ENCODE measurements around the gene PDC. TPM values are rescaled to one million over a fixed set of nuclear protein-coding genes. Genes with fewer than 3 reads are reported as not detected.

PDC gene
- total RNA-seq, 1 donor from 2014 or later, result not detected

DNA sequence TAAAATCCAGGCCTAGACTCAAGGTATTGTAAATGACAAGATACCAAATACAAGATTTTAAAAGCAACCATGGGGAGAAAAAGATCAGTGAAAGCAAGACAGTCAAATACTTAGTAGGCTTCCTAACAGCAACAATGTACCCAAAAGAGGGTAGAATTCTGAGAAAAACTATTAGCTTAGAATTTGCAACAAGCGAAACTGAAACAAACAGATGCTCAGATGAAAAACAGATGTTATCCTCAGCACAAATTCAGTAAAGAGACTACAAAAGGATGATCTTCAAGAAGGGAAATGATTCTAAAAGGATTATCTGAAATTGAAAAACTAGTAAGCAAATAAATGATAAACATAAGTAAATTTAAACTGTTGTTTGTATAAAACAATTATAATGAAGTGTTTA lies 40.0 kb downstream of the PDC start:
- H3K9me3 ChIP-seq, result no peaks in the 10 kb centered on the region
- no peaks in the 10 kb centered on the region for H3K4me1 ChIP-seq
- no peak overlapping the region for H3K27ac ChIP-seq
- H3K36me3 ChIP-seq, result peaks cover 22% of the 10 kb centered on the region in 2 donors
- intact Hi-C loops (cut with DNase I), result no loop called here
- DNase-seq (ENCODE audit: low spot score in 2 of 2), result no peak
- H3K4me3 ChIP-seq, result no peak overlapping the region
- no peaks in the 10 kb centered on the region for H3K27me3 ChIP-seq
- TF ChIP-seq, protein P1, sequence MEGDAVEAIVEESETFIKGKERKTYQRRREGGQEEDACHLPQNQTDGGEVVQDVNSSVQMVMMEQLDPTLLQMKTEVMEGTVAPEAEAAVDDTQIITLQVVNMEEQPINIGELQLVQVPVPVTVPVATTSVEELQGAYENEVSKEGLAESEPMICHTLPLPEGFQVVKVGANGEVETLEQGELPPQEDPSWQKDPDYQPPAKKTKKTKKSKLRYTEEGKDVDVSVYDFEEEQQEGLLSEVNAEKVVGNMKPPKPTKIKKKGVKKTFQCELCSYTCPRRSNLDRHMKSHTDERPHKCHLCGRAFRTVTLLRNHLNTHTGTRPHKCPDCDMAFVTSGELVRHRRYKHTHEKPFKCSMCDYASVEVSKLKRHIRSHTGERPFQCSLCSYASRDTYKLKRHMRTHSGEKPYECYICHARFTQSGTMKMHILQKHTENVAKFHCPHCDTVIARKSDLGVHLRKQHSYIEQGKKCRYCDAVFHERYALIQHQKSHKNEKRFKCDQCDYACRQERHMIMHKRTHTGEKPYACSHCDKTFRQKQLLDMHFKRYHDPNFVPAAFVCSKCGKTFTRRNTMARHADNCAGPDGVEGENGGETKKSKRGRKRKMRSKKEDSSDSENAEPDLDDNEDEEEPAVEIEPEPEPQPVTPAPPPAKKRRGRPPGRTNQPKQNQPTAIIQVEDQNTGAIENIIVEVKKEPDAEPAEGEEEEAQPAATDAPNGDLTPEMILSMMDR (IDR thresholded peaks at IDR 0.05), result no peak

DNA sequence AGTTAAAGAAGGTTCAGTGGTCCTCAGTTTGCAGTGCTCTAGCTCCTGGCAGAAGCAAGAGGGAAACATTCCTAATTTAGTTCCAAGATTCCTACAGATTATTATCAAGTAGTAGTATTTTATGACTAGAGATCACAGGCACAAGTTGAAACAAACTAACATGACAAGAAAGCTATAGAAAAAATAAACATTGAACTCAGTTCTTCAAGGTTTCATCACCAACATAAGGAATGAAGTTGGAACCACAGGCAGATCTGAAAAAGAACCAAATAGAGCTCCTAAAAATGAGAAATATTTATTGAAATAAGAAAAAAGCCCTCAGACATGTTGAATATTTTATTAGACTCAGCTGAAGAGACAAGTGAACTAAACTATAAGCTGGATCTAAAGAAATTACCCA lies 40.6 kb downstream of the PDC start:
- no peak overlapping the region for H3K4me3 ChIP-seq
- no peak for DNase-seq (ENCODE audit: low spot score in 2 of 2)
- no peak overlapping the region for H3K27ac ChIP-seq
- no peaks in the 10 kb centered on the region for H3K27me3 ChIP-seq
- no peaks in the 10 kb centered on the region for H3K9me3 ChIP-seq
- TF ChIP-seq, protein P1 (IDR thresholded peaks at IDR 0.05), result no peak
- no peaks in the 10 kb centered on the region for H3K4me1 ChIP-seq
- H3K36me3 ChIP-seq, result peaks cover 22% of the 10 kb centered on the region in 2 donors
- intact Hi-C loops (cut with DNase I), result no loop called here

DNA sequence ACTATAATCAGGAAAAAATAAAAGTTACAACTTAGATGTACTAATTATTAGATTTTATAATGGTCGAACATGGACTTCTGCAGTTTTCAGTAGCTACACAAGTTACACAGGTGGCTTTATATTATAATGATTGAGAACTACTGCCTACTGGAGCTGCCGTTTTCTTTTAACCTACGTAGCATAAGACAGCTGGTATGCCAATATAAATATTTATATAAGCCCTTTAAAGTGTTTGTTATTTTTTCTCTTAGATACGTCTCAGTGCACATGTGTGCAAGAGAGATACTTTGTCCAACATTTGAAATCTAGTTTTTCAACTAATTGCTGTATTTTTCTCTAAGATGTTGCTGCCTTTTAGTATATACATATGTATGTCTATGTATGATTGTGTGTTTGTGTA lies 42.4 kb downstream of the PDC start:
- H3K27ac ChIP-seq, result no peak overlapping the region
- H3K27me3 ChIP-seq, result no peaks in the 10 kb centered on the region
- no peaks in the 10 kb centered on the region for H3K4me1 ChIP-seq
- peaks cover 22% of the 10 kb centered on the region in 2 donors for H3K36me3 ChIP-seq
- intact Hi-C loops (cut with DNase I), result no loop called here
- H3K4me3 ChIP-seq, result no peak overlapping the region
- H3K9me3 ChIP-seq, result no peaks in the 10 kb centered on the region
- DNase-seq (ENCODE audit: low spot score in 2 of 2), result no peak
- TF ChIP-seq, protein P1 (IDR thresholded peaks at IDR 0.05), result no peak

DNA sequence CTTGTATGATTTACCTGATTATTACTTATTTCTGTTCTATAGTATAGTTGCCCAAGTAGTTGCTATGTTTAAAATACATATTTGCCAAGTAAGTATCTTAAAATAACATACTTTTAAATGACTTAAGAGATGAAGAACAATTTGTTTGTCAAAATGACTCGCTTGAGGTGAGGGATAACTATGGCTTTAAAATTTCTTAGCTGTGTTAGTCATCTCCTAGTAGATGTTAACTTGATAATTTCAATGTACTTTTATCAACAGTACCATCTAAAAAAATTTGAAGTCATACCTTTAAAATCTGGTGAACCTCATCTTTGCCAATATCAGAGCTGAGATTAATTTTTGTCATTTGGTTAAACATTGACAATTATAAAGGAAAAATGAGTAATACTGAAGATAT lies 47.6 kb downstream of the PDC start:
- TF ChIP-seq, protein P1 (IDR thresholded peaks at IDR 0.05), result no peak
- no peak for DNase-seq (ENCODE audit: low spot score in 2 of 2)
- no peaks in the 10 kb centered on the region for H3K9me3 ChIP-seq
- intact Hi-C loops (cut with DNase I), result no loop called here
- no peaks in the 10 kb centered on the region for H3K4me1 ChIP-seq
- peaks cover 17 to 32% of the 10 kb centered on the region in 2 donors for H3K36me3 ChIP-seq
- no peak overlapping the region for H3K27ac ChIP-seq
- no peaks in the 10 kb centered on the region for H3K27me3 ChIP-seq
- H3K4me3 ChIP-seq, result no peak overlapping the region

DNA sequence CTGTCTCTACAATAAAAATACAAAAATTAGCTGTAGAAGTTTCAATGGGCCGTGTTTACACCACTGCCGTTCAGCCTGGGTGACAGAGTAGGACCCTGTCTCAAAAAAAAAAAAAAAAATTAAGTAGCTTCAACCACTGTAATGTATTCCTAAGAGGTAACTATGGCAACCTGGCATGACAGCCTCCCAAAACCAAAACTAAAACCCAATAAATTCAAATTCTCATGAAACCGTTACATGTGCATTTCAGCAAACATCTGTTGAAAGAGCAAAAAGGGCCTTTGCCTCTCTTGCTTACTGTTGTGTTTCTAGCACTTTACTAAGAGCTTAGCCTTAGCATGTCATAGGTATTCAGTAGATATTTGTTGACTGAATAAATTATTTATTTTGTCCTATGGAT lies 51.8 kb downstream of the PDC start:
- Histone ChIP-seq H3K4me1 (no peaks in the 10 kb centered on the region), H3K4me3 (no peak overlapping the region), H3K27ac (no peak overlapping the region), H3K27me3 (no peaks in the 10 kb centered on the region), H3K36me3 (peaks cover 23 to 58% of the 10 kb centered on the region in 2 donors), H3K9me3 (no peaks in the 10 kb centered on the region)
- no peak for DNase-seq (ENCODE audit: low spot score in 2 of 2)
- intact Hi-C loops (cut with DNase I), result loop anchor here (10.0 kb wide), 1 partner anchor 74 kb away; no protein-coding TSS in a partner anchor
- TF ChIP-seq, protein P1 (IDR thresholded peaks at IDR 0.05), result no peak

Data from ascending aorta (tissue), 2 donors.